ENCODE results near the gene SLC6A12.

SLC6A12 gene

GRCh38 chr12:155646-156045 lies 58.3 kb downstream of the SLC6A12 start:
- H3K36me3 ChIP-seq (ENCODE audit: control insufficient read depth, insufficient read depth, low read length) = no peaks in the 10 kb centered on the region
- H3K4me1 ChIP-seq (ENCODE audit: control insufficient read depth, insufficient read depth, low read length) = peaks cover 4% of the 10 kb centered on the region
- 92 to 94% methylated on average over 8 of the region's 8 CpGs for WGBS, 2 experiments
- H3K27ac ChIP-seq (ENCODE audit: insufficient read depth, low read depth, low read length, poor library complexity, severe bottlenecking) = no peak overlapping the region
- no peaks in the 10 kb centered on the region for H3K9me3 ChIP-seq (ENCODE audit: control insufficient read depth, low read length)
- no peak overlapping the region for H3K4me3 ChIP-seq (ENCODE audit: insufficient read depth, low read depth, low read length)
- H3K27me3 ChIP-seq (ENCODE audit: control insufficient read depth, insufficient read depth, low read length, poor library complexity, severe bottlenecking) = no peaks in the 10 kb centered on the region

- no peak overlapping the region for H3K27ac ChIP-seq (ENCODE audit: insufficient read depth, low read depth, low read length, poor library complexity, severe bottlenecking)
- no peaks in the 10 kb centered on the region for H3K9me3 ChIP-seq (ENCODE audit: control insufficient read depth, low read length)
- peaks cover 4% of the 10 kb centered on the region for H3K4me1 ChIP-seq (ENCODE audit: control insufficient read depth, insufficient read depth, low read length)
- H3K27me3 ChIP-seq (ENCODE audit: control insufficient read depth, insufficient read depth, low read length, poor library complexity, severe bottlenecking) = no peaks in the 10 kb centered on the region
- 86 to 91% methylated on average over 9 of the region's 9 CpGs for WGBS, 2 experiments
- no peaks in the 10 kb centered on the region for H3K36me3 ChIP-seq (ENCODE audit: control insufficient read depth, insufficient read depth, low read length)
- H3K4me3 ChIP-seq (ENCODE audit: insufficient read depth, low read depth, low read length) = no peak overlapping the region
Observed at GRCh38 chr12:155006-155405, 59.0 kb downstream of the SLC6A12 start.

GRCh38 chr12:154058-154457 lies 59.9 kb downstream of the SLC6A12 start:
- Histone ChIP-seq H3K4me3 (ENCODE audit: insufficient read depth, low read depth, low read length) (no peak overlapping the region), H3K4me1 (ENCODE audit: control insufficient read depth, insufficient read depth, low read length) (peaks cover 4% of the 10 kb centered on the region), H3K27ac (ENCODE audit: insufficient read depth, low read depth, low read length, poor library complexity, severe bottlenecking) (no peak overlapping the region), H3K9me3 (ENCODE audit: control insufficient read depth, low read length) (no peaks in the 10 kb centered on the region), H3K36me3 (ENCODE audit: control insufficient read depth, insufficient read depth, low read length) (no peaks in the 10 kb centered on the region), H3K27me3 (ENCODE audit: control insufficient read depth, insufficient read depth, low read length, poor library complexity, severe bottlenecking) (no peaks in the 10 kb centered on the region)
- 94 to 95% methylated on average over 12 of the region's 12 CpGs for WGBS, 2 experiments

GRCh38 chr12:153080-153746 lies 60.7 kb downstream of the SLC6A12 start:
- no peak overlapping the region for H3K4me3 ChIP-seq (ENCODE audit: insufficient read depth, low read depth, low read length)
- no peak overlapping the region for H3K27ac ChIP-seq (ENCODE audit: insufficient read depth, low read depth, low read length, poor library complexity, severe bottlenecking)
- 15 to 17% methylated on average over 11 of the region's 11 CpGs for WGBS, 2 experiments
- no peaks in the 10 kb centered on the region for H3K36me3 ChIP-seq (ENCODE audit: control insufficient read depth, insufficient read depth, low read length)
- no peaks in the 10 kb centered on the region for H3K27me3 ChIP-seq (ENCODE audit: control insufficient read depth, insufficient read depth, low read length, poor library complexity, severe bottlenecking)
- peaks cover 4% of the 10 kb centered on the region for H3K4me1 ChIP-seq (ENCODE audit: control insufficient read depth, insufficient read depth, low read length)
- H3K9me3 ChIP-seq (ENCODE audit: control insufficient read depth, low read length) = no peaks in the 10 kb centered on the region

GRCh38 chr12:152440-152839 lies 61.5 kb downstream of the SLC6A12 start:
- no peak overlapping the region for H3K4me3 ChIP-seq (ENCODE audit: insufficient read depth, low read depth, low read length)
- no peak overlapping the region for H3K27ac ChIP-seq (ENCODE audit: insufficient read depth, low read depth, low read length, poor library complexity, severe bottlenecking)
- H3K9me3 ChIP-seq (ENCODE audit: control insufficient read depth, low read length) = no peaks in the 10 kb centered on the region
- H3K27me3 ChIP-seq (ENCODE audit: control insufficient read depth, insufficient read depth, low read length, poor library complexity, severe bottlenecking) = no peaks in the 10 kb centered on the region
- H3K4me1 ChIP-seq (ENCODE audit: control insufficient read depth, insufficient read depth, low read length) = peaks cover 4% of the 10 kb centered on the region
- no peaks in the 10 kb centered on the region for H3K36me3 ChIP-seq (ENCODE audit: control insufficient read depth, insufficient read depth, low read length)
- 74 to 75% methylated on average over 2 of the region's 3 CpGs for WGBS, 2 experiments

- no peak overlapping the region for H3K4me3 ChIP-seq (ENCODE audit: insufficient read depth, low read depth, low read length)
- 63 to 68% methylated on average over 5 of the region's 5 CpGs for WGBS, 2 experiments
- H3K36me3 ChIP-seq (ENCODE audit: control insufficient read depth, insufficient read depth, low read length) = no peaks in the 10 kb centered on the region
- H3K27ac ChIP-seq (ENCODE audit: insufficient read depth, low read depth, low read length, poor library complexity, severe bottlenecking) = no peak overlapping the region
- peaks cover 4% of the 10 kb centered on the region for H3K4me1 ChIP-seq (ENCODE audit: control insufficient read depth, insufficient read depth, low read length)
- H3K9me3 ChIP-seq (ENCODE audit: control insufficient read depth, low read length) = no peaks in the 10 kb centered on the region
- no peaks in the 10 kb centered on the region for H3K27me3 ChIP-seq (ENCODE audit: control insufficient read depth, insufficient read depth, low read length, poor library complexity, severe bottlenecking)
Observed at GRCh38 chr12:151579-151978, 62.4 kb downstream of the SLC6A12 start.

- H3K27me3 ChIP-seq (ENCODE audit: control insufficient read depth, insufficient read depth, low read length, poor library complexity, severe bottlenecking) = no peaks in the 10 kb centered on the region
- H3K9me3 ChIP-seq (ENCODE audit: control insufficient read depth, low read length) = no peaks in the 10 kb centered on the region
- H3K36me3 ChIP-seq (ENCODE audit: control insufficient read depth, insufficient read depth, low read length) = no peaks in the 10 kb centered on the region
- peaks cover 25% of the 10 kb centered on the region for H3K4me1 ChIP-seq (ENCODE audit: control insufficient read depth, insufficient read depth, low read length)
- 91 to 92% methylated on average over 18 of the region's 18 CpGs for WGBS, 2 experiments
- no peak overlapping the region for H3K27ac ChIP-seq (ENCODE audit: insufficient read depth, low read depth, low read length, poor library complexity, severe bottlenecking)
- H3K4me3 ChIP-seq (ENCODE audit: insufficient read depth, low read depth, low read length) = no peak overlapping the region
Observed at GRCh38 chr12:148676-149416, 65.1 kb downstream of the SLC6A12 start.

GRCh38 chr12:147242-147641 lies 66.7 kb downstream of the SLC6A12 start:
- Histone ChIP-seq H3K27ac (ENCODE audit: insufficient read depth, low read depth, low read length, poor library complexity, severe bottlenecking) (no peak overlapping the region), H3K4me3 (ENCODE audit: insufficient read depth, low read depth, low read length) (no peak overlapping the region), H3K27me3 (ENCODE audit: control insufficient read depth, insufficient read depth, low read length, poor library complexity, severe bottlenecking) (no peaks in the 10 kb centered on the region), H3K4me1 (ENCODE audit: control insufficient read depth, insufficient read depth, low read length) (peaks cover 29% of the 10 kb centered on the region), H3K9me3 (ENCODE audit: control insufficient read depth, low read length) (no peaks in the 10 kb centered on the region), H3K36me3 (ENCODE audit: control insufficient read depth, insufficient read depth, low read length) (no peaks in the 10 kb centered on the region)
- WGBS, 2 experiments = 88 to 89% methylated on average over 9 of the region's 9 CpGs

GRCh38 chr12:145369-145960 lies 68.5 kb downstream of the SLC6A12 start:
- Histone ChIP-seq H3K4me1 (ENCODE audit: control insufficient read depth, insufficient read depth, low read length) (peaks cover 39% of the 10 kb centered on the region), H3K9me3 (ENCODE audit: control insufficient read depth, low read length) (no peaks in the 10 kb centered on the region), H3K27me3 (ENCODE audit: control insufficient read depth, insufficient read depth, low read length, poor library complexity, severe bottlenecking) (peaks cover 4% of the 10 kb centered on the region), H3K4me3 (ENCODE audit: insufficient read depth, low read depth, low read length) (no peak overlapping the region), H3K27ac (ENCODE audit: insufficient read depth, low read depth, low read length, poor library complexity, severe bottlenecking) (no peak overlapping the region), H3K36me3 (ENCODE audit: control insufficient read depth, insufficient read depth, low read length) (no peaks in the 10 kb centered on the region)
- 74% methylated on average over 14 of the region's 14 CpGs for WGBS, 2 experiments

- no peak overlapping the region for H3K4me3 ChIP-seq (ENCODE audit: insufficient read depth, low read depth, low read length)
- H3K27me3 ChIP-seq (ENCODE audit: control insufficient read depth, insufficient read depth, low read length, poor library complexity, severe bottlenecking) = peaks cover 11% of the 10 kb centered on the region
- no peak overlapping the region for H3K27ac ChIP-seq (ENCODE audit: insufficient read depth, low read depth, low read length, poor library complexity, severe bottlenecking)
- WGBS, 2 experiments = 89 to 93% methylated on average over 5 of the region's 5 CpGs
- H3K4me1 ChIP-seq (ENCODE audit: control insufficient read depth, insufficient read depth, low read length) = peaks cover 42% of the 10 kb centered on the region
- no peaks in the 10 kb centered on the region for H3K36me3 ChIP-seq (ENCODE audit: control insufficient read depth, insufficient read depth, low read length)
- H3K9me3 ChIP-seq (ENCODE audit: control insufficient read depth, low read length) = no peaks in the 10 kb centered on the region
Observed at GRCh38 chr12:144650-145284, 69.2 kb downstream of the SLC6A12 start.

Data from ectodermal cell (in vitro differentiated cells).